Peyer's patch (tissue), 4 donors: Measurements from ENCODE around the gene SEC14L3. TPM values are rescaled to one million over a fixed set of nuclear protein-coding genes. Genes with fewer than 3 reads are reported as not detected.

Source experiments
- DNase-seq, 3 donors: peaks; one replicate each; pipeline ENCODE4 v3.0.0-alpha.2; 2017 to 2019
- H3K27ac ChIP-seq, 4 donors: fragments of 200-600 bp; sonication (generic); one replicate each; pipeline ENCODE4 v1.5.1; 2016 to 2019
- H3K27me3 ChIP-seq, 2 donors: fragments of 200-600 bp; sonication (generic); one replicate each; pipeline ENCODE4 v1.5.1; 2019
- H3K36me3 ChIP-seq, 3 donors: fragments of 200-600 bp; sonication (generic); one replicate each; pipeline ENCODE4 v1.5.1; 2016 to 2019
- H3K4me1 ChIP-seq, 4 donors: fragments of 200-600 bp; sonication (generic); one replicate each; pipeline ENCODE4 v1.5.1; 2016 to 2019
- H3K4me3 ChIP-seq, 4 donors: fragments of 200-600 bp; sonication (generic); 1 replicate in 3 of 4; 2 replicates in 1 of 4; pipeline ENCODE4 v1.5.1; 2016 to 2019; ENCODE audit warnings: mild to moderate bottlenecking in 1 of 4
- H3K9me3 ChIP-seq, 4 donors: fragments of 200-600 bp; sonication (generic); one replicate each; pipeline ENCODE4 v1.5.1; 2016 to 2019; ENCODE audit warnings: mild to moderate bottlenecking in 1 of 4
- CTCF ChIP-seq, 6 experiments: fragments of 450-650 bp in 4 of 6; fragments of 200-600 bp in 2 of 6; sonication (generic) in 1 of 6; IDR thresholded peaks; one replicate each; pipeline ENCODE4 v1.5.1; 2017 to 2019; ENCODE audit warnings: antibody characterized with exemption in 6 of 6, mild to moderate bottlenecking in 3 of 6, moderate library complexity in 1 of 6
- POLR2A ChIP-seq, 2 donors: fragments of 450-650 bp; IDR thresholded peaks; one replicate each; pipeline ENCODE4 v1.5.1; 2017; ENCODE audit warnings: antibody characterized with exemption in 2 of 2, mild to moderate bottlenecking in 2 of 2, moderate library complexity in 2 of 2
- total RNA-seq, 4 donors: library from RNA; depleted of rRNA; stranded (reverse); fragments of >200 nt; gene quantifications; one replicate each; pipeline ENCODE4 v1.1.0, GENCODE V29; 2016

SEC14L3 gene
- total RNA-seq, 4 donors from 2014 or later, result not detected

GRCh38 chr22:30424534-30425326 is 47.1 kb downstream of the SEC14L3 start:
- TF ChIP-seq CTCF (IDR thresholded peaks at IDR 0.05) (peak in 1 of 6 experiments; percentile 17), POLR2A (IDR thresholded peaks at IDR 0.05) (no peak)
- no peak for DNase-seq
- Histone ChIP-seq H3K27ac (peak overlapping the region; percentile 86 to 99 (median 96)), H3K4me3 (peak overlapping the region; percentile 62 to 68 (median 64)), H3K27me3 (no peaks in the 10 kb centered on the region), H3K36me3 (peaks cover 0 to 4% (median 0%) of the 10 kb centered on the region in 3 donors), H3K9me3 (no peaks in the 10 kb centered on the region), H3K4me1 (peaks cover 5 to 41% (median 18%) of the 10 kb centered on the region in 4 donors)

- H3K27ac ChIP-seq, result peak overlapping the region; percentile 86 to 99 (median 96)
- no peaks in the 10 kb centered on the region for H3K9me3 ChIP-seq
- H3K27me3 ChIP-seq, result no peaks in the 10 kb centered on the region
- TF ChIP-seq POLR2A (IDR thresholded peaks at IDR 0.05) (peak; percentile 68 to 86), CTCF (IDR thresholded peaks at IDR 0.05) (peak in 1 of 6 experiments; percentile 0)
- peaks cover 0 to 8% (median 0%) of the 10 kb centered on the region in 3 donors for H3K36me3 ChIP-seq
- DNase-seq, result peak; percentile 98 to 100 (median 98)
- H3K4me3 ChIP-seq, result peak overlapping the region; percentile 62 to 68 (median 64)
- H3K4me1 ChIP-seq, result peaks cover 5 to 41% (median 18%) of the 10 kb centered on the region in 4 donors
Measured at GRCh38 chr22:30423959-30424533, 47.8 kb downstream of the SEC14L3 start.

- peak overlapping the region; percentile 86 to 99 (median 96) for H3K27ac ChIP-seq
- H3K9me3 ChIP-seq, result no peaks in the 10 kb centered on the region
- peaks cover 0 to 11% (median 0%) of the 10 kb centered on the region in 3 donors for H3K36me3 ChIP-seq
- TF ChIP-seq POLR2A (IDR thresholded peaks at IDR 0.05) (peak; percentile 85 to 87), CTCF (IDR thresholded peaks at IDR 0.05) (peak in 1 of 6 experiments; percentile 8)
- H3K4me1 ChIP-seq, result peaks cover 5 to 44% (median 18%) of the 10 kb centered on the region in 4 donors
- H3K4me3 ChIP-seq, result peak overlapping the region; percentile 62 to 68 (median 64)
- no peaks in the 10 kb centered on the region for H3K27me3 ChIP-seq
- DNase-seq, result peak; percentile 32 to 92 (median 70)
Measured at GRCh38 chr22:30423301-30423958, 48.4 kb downstream of the SEC14L3 start.

- TF ChIP-seq CTCF (IDR thresholded peaks at IDR 0.05) (no peak), POLR2A (IDR thresholded peaks at IDR 0.05) (peak; percentile 61 to 91)
- peak; percentile 28 to 90 (median 84) for DNase-seq
- no peaks in the 10 kb centered on the region for H3K9me3 ChIP-seq
- peaks cover 5 to 52% (median 18%) of the 10 kb centered on the region in 4 donors for H3K4me1 ChIP-seq
- H3K27me3 ChIP-seq, result no peaks in the 10 kb centered on the region
- H3K4me3 ChIP-seq, result peak overlapping the region; percentile 62 to 68 (median 64)
- H3K36me3 ChIP-seq, result peaks cover 0 to 17% (median 0%) of the 10 kb centered on the region in 3 donors
- peak overlapping the region; percentile 86 to 99 (median 96) for H3K27ac ChIP-seq
Measured at GRCh38 chr22:30422481-30423300, 49.1 kb downstream of the SEC14L3 start.
